HUES48 (cell line): ENCODE data around the gene LDB2.

Experiments
- H3K27ac ChIP-seq: one replicate; pipeline ENCODE4 v1.7.0; 2013; ENCODE audit warnings: low read depth, low read length, inconsistent platforms
- H3K27me3 ChIP-seq: 2 replicates; pipeline ENCODE4 v1.6.1; 2013; ENCODE audit warnings: mild to moderate bottlenecking, low read length; ENCODE audit not compliant: control insufficient read depth, insufficient read depth
- H3K36me3 ChIP-seq: 2 replicates; pipeline ENCODE4 v1.6.1; 2013; ENCODE audit warnings: low read length; ENCODE audit not compliant: control insufficient read depth, insufficient read depth
- H3K4me1 ChIP-seq: 2 replicates; pipeline ENCODE4 v1.6.1; 2013; ENCODE audit warnings: mild to moderate bottlenecking, low read length; ENCODE audit not compliant: control insufficient read depth, insufficient read depth
- H3K4me3 ChIP-seq: 2 replicates; pipeline ENCODE4 v1.5.1; 2013; ENCODE audit warnings: mild to moderate bottlenecking, low read depth, low read length
- H3K9ac ChIP-seq: 2 replicates; pipeline ENCODE4 v1.6.1; 2013; ENCODE audit warnings: mild to moderate bottlenecking, low read depth, low read length, moderate library complexity
- H3K9me3 ChIP-seq: 2 replicates; pipeline ENCODE4 v1.6.1; 2013; ENCODE audit warnings: low read length; ENCODE audit not compliant: control insufficient read depth, insufficient read depth

Gene LDB2

GRCh38 chr4:16597845-16598596 lies 300.4 kb downstream of the LDB2 start:
- Histone ChIP-seq H3K4me1 (peaks cover 4% of the 10 kb centered on the region; the same call in 1 of the 2 replicates), H3K9ac (no peak overlapping the region), H3K27me3 (no peaks in the 10 kb centered on the region), H3K4me3 (no peak overlapping the region), H3K9me3 (no peaks in the 10 kb centered on the region), H3K36me3 (no peaks in the 10 kb centered on the region; the same call in 1 of the 2 replicates), H3K27ac (peak overlapping the region; percentile 6)

GRCh38 chr4:16597443-16597842 lies 301.0 kb downstream of the LDB2 start:
- no peaks in the 10 kb centered on the region for H3K9me3 ChIP-seq
- H3K27me3 ChIP-seq, result no peaks in the 10 kb centered on the region
- H3K4me1 ChIP-seq, result peaks cover 4% of the 10 kb centered on the region; the same call in 1 of the 2 replicates
- no peak overlapping the region for H3K27ac ChIP-seq
- H3K36me3 ChIP-seq, result no peaks in the 10 kb centered on the region; the same call in 1 of the 2 replicates
- no peak overlapping the region for H3K4me3 ChIP-seq
- H3K9ac ChIP-seq, result no peak overlapping the region

- H3K9ac ChIP-seq, result no peak overlapping the region
- H3K27me3 ChIP-seq, result no peaks in the 10 kb centered on the region
- no peak overlapping the region for H3K4me3 ChIP-seq
- no peaks in the 10 kb centered on the region; the same call in 1 of the 2 replicates for H3K36me3 ChIP-seq
- H3K9me3 ChIP-seq, result no peaks in the 10 kb centered on the region
- H3K27ac ChIP-seq, result no peak overlapping the region
- H3K4me1 ChIP-seq, result peaks cover 4% of the 10 kb centered on the region; the same call in 1 of the 2 replicates
Measured at GRCh38 chr4:16596267-16596666, 302.2 kb downstream of the LDB2 start.

- Histone ChIP-seq H3K4me3 (no peak overlapping the region), H3K27ac (no peak overlapping the region), H3K9me3 (no peaks in the 10 kb centered on the region), H3K4me1 (peaks cover 13% of the 10 kb centered on the region), H3K9ac (no peak overlapping the region), H3K27me3 (no peaks in the 10 kb centered on the region), H3K36me3 (no peaks in the 10 kb centered on the region; the same call in 1 of the 2 replicates)
Measured at GRCh38 chr4:16594128-16594527, 304.3 kb downstream of the LDB2 start.

GRCh38 chr4:16593386-16593785 lies 305.1 kb downstream of the LDB2 start:
- no peaks in the 10 kb centered on the region for H3K27me3 ChIP-seq
- H3K9ac ChIP-seq, result no peak overlapping the region
- H3K4me1 ChIP-seq, result peaks cover 13% of the 10 kb centered on the region
- H3K27ac ChIP-seq, result no peak overlapping the region
- no peaks in the 10 kb centered on the region; the same call in 1 of the 2 replicates for H3K36me3 ChIP-seq
- no peak overlapping the region for H3K4me3 ChIP-seq
- H3K9me3 ChIP-seq, result no peaks in the 10 kb centered on the region

- Histone ChIP-seq H3K27ac (peak overlapping the region; percentile 13), H3K4me1 (peaks cover 9% of the 10 kb centered on the region), H3K9ac (no peak overlapping the region), H3K36me3 (peaks cover 3% of the 10 kb centered on the region; the same call in 1 of the 2 replicates), H3K9me3 (no peaks in the 10 kb centered on the region), H3K27me3 (no peaks in the 10 kb centered on the region), H3K4me3 (no peak overlapping the region)
Measured at GRCh38 chr4:16591272-16591826, 307.1 kb downstream of the LDB2 start.

- Histone ChIP-seq H3K9me3 (no peaks in the 10 kb centered on the region), H3K27me3 (no peaks in the 10 kb centered on the region), H3K4me1 (peaks cover 9% of the 10 kb centered on the region), H3K9ac (no peak overlapping the region), H3K36me3 (peaks cover 3% of the 10 kb centered on the region; the same call in 1 of the 2 replicates), H3K27ac (peak overlapping the region; percentile 13), H3K4me3 (no peak overlapping the region)
Measured at GRCh38 chr4:16590797-16591196, 307.6 kb downstream of the LDB2 start.

- no peak overlapping the region for H3K27ac ChIP-seq
- H3K4me1 ChIP-seq, result peaks cover 9% of the 10 kb centered on the region
- H3K4me3 ChIP-seq, result no peak overlapping the region
- H3K36me3 ChIP-seq, result peaks cover 3% of the 10 kb centered on the region; the same call in 1 of the 2 replicates
- no peaks in the 10 kb centered on the region for H3K27me3 ChIP-seq
- H3K9ac ChIP-seq, result no peak overlapping the region
- H3K9me3 ChIP-seq, result no peaks in the 10 kb centered on the region
Measured at GRCh38 chr4:16588651-16589050, 309.8 kb downstream of the LDB2 start.

- no peaks in the 10 kb centered on the region for H3K9me3 ChIP-seq
- H3K9ac ChIP-seq, result no peak overlapping the region
- peaks cover 3% of the 10 kb centered on the region; the same call in 1 of the 2 replicates for H3K36me3 ChIP-seq
- no peak overlapping the region for H3K27ac ChIP-seq
- no peaks in the 10 kb centered on the region for H3K27me3 ChIP-seq
- peaks cover 9% of the 10 kb centered on the region for H3K4me1 ChIP-seq
- no peak overlapping the region for H3K4me3 ChIP-seq
Measured at GRCh38 chr4:16588149-16588548, 310.3 kb downstream of the LDB2 start.

GRCh38 chr4:16585053-16585452 lies 313.4 kb downstream of the LDB2 start:
- H3K27me3 ChIP-seq, result no peaks in the 10 kb centered on the region
- no peaks in the 10 kb centered on the region for H3K9me3 ChIP-seq
- peaks cover 3% of the 10 kb centered on the region; the same call in 1 of the 2 replicates for H3K36me3 ChIP-seq
- H3K9ac ChIP-seq, result no peak overlapping the region
- H3K4me1 ChIP-seq, result no peaks in the 10 kb centered on the region
- H3K27ac ChIP-seq, result no peak overlapping the region
- no peak overlapping the region for H3K4me3 ChIP-seq

- Histone ChIP-seq H3K27ac (no peak overlapping the region), H3K4me1 (no peaks in the 10 kb centered on the region), H3K36me3 (peaks cover 3% of the 10 kb centered on the region; the same call in 1 of the 2 replicates), H3K9ac (no peak overlapping the region), H3K9me3 (no peaks in the 10 kb centered on the region), H3K4me3 (no peak overlapping the region), H3K27me3 (no peaks in the 10 kb centered on the region)
Measured at GRCh38 chr4:16583764-16584163, 314.7 kb downstream of the LDB2 start.
